Adrenal gland (tissue), 12 donors: ENCODE results near the gene ANK3. TPM values are rescaled to one million over a fixed set of nuclear protein-coding genes. Genes with fewer than 3 reads are reported as not detected.

ENCODE experiments used
- DNase-seq, 7 donors: peaks; one replicate each; pipeline ENCODE4 v3.0.0-alpha.2; 2019 to 2020
- H3K27ac ChIP-seq, 5 donors: fragments of 200-600 bp; sonication (generic) in 4 of 5; 1 replicate in 3 of 5; 2 replicates in 2 of 5; pipeline versions ENCODE4 v1.5.1 to v1.8.0; 2016 to 2020; ENCODE audit warnings: mild to moderate bottlenecking in 1 of 5
- H3K27me3 ChIP-seq: fragments of 200-600 bp; 2 replicates; pipeline ENCODE4 v1.8.0; 2021
- H3K36me3 ChIP-seq, 2 donors: fragments of 200-600 bp; replicated peaks in 1 of 2; 1 replicate in 1 of 2; 2 replicates in 1 of 2; pipeline versions ENCODE4 v1.5.1 to v1.8.0; 2018 to 2022
- H3K4me1 ChIP-seq, 2 donors: fragments of 200-600 bp; replicated peaks in 1 of 2; 1 replicate in 1 of 2; 2 replicates in 1 of 2; pipeline versions ENCODE4 v1.5.1 to v1.8.0; 2018 to 2021
- H3K4me3 ChIP-seq, 4 donors: fragments of 200-600 bp; sonication (generic) in 3 of 4; one replicate each; pipeline ENCODE4 v1.5.1; 2016 to 2018
- H3K9me3 ChIP-seq, 3 donors: fragments of 200-600 bp; sonication (generic) in 1 of 3; replicated peaks in 1 of 3; 1 replicate in 2 of 3; 2 replicates in 1 of 3; pipeline versions ENCODE4 v1.5.1 to v1.8.0; 2016 to 2021
- POLR2A ChIP-seq, 2 donors: fragments of 450-650 bp; IDR thresholded peaks; one replicate each; pipeline ENCODE4 v1.6.1; 2017; ENCODE audit warnings: antibody characterized with exemption in 2 of 2, mild to moderate bottlenecking in 2 of 2, moderate library complexity in 1 of 2
- WGBS, 4 donors: extraction: QIAGEN DNeasy Blood & Tissue Kit in 2 of 4; methylation state at CpG; one replicate each; pipeline versions ENCODE4 v1.1.5 to v1.1.7; 2013 to 2017; 5-methylcytosine and 5-hydroxymethylcytosine counted together
- intact Hi-C, 2 donors: fragments of 100-400 bp; cut with DNase I; formaldehyde crosslinking; loops; one replicate each; pipeline versions ENCODE4 v1.14.1 to v1.15.0; 2022 to 2023
- polyA plus RNA-seq, 3 donors: library from polyadenylated mRNA; stranded (reverse); fragments of 200-250 nt in 2 of 3; fragments of 350-450 nt in 1 of 3; fragmentation: Illumina TruSeq in 1 of 3; extraction: RNeasy Lipid Tissue Mini Kit (QIAGEN cat#74804) in 1 of 3; gene quantifications; one replicate each; pipeline ENCODE4 v1.2.3, GENCODE V29; 2013 to 2014
- total RNA-seq, 9 donors: library from RNA; depleted of rRNA in 4 of 9; stranded (reverse); fragments of >200 nt in 4 of 9; fragments of 120-200 nt in 1 of 9; fragmentation: NEBNext Ultra II Directional in 1 of 9; extraction: Animal tissue kit (Norgen Biotek cat#: 25700) in 1 of 9; gene quantifications; one replicate each; pipeline versions ENCODE4 v1.1.0 to v1.2.4, GENCODE V29; 2013 to 2023
- TF ChIP-seq, protein P1 (sequence below), 6 experiments: fragments of 450-650 bp in 4 of 6; fragments of 200-600 bp in 2 of 6; sonication (generic) in 1 of 6; IDR thresholded peaks; 1 replicate in 5 of 6; 2 replicates in 1 of 6; pipeline versions ENCODE4 v1.5.1 to v1.8.0; 2016 to 2021; ENCODE audit warnings: antibody characterized with exemption in 6 of 6, mild to moderate bottlenecking in 2 of 6, moderate library complexity in 1 of 6
- donor health status: healthy with polysubstance abuse.
- donor health status: Bipolar disorder and iron deficiency.
- donor health status: DM: yes; HTN: yes; CAD: no.
- donor health status: DM: no; HTN: no; CAD: no.
- donor health status: DM: no; HTN: no; CAD: no.
- donor health status: DM: yes; HTN: yes; CAD: no.

Gene ANK3
- total and polyA plus RNA-seq, 12 donors: 2.6 to 48.1 (median 15.2) TPM

DNA sequence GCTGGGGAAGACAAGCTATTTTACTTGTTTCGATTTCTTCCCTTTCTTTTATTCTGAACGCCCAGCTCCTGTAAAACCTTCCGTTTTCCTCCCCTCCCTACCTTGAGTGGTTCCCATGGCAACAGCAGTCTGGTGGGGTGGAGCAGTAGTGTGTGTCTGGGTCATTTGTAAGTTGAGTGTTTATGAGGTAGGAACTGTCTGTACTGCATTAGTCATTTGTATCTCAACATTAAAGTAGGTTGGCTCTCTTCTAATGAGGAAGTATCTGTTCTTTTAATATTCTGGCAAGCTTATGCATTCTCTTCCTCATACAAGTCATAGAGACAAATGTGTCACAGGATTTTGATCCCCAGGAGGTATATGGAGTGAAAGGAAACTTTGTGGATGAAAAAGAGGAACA, 398.0 kb downstream of the ANK3 start:
- no peaks in the 10 kb centered on the region for H3K27me3 ChIP-seq
- 18 to 40% (median 27%) methylated on average over 3 of the region's 3 CpGs for WGBS, 4 donors
- no peaks in the 10 kb centered on the region for H3K9me3 ChIP-seq
- no peak overlapping the region for H3K4me3 ChIP-seq
- no peaks in the 10 kb centered on the region for H3K36me3 ChIP-seq
- no peak overlapping the region for H3K27ac ChIP-seq
- no peak for TF ChIP-seq POLR2A (IDR thresholded peaks at IDR 0.05)
- TF ChIP-seq, protein P1, sequence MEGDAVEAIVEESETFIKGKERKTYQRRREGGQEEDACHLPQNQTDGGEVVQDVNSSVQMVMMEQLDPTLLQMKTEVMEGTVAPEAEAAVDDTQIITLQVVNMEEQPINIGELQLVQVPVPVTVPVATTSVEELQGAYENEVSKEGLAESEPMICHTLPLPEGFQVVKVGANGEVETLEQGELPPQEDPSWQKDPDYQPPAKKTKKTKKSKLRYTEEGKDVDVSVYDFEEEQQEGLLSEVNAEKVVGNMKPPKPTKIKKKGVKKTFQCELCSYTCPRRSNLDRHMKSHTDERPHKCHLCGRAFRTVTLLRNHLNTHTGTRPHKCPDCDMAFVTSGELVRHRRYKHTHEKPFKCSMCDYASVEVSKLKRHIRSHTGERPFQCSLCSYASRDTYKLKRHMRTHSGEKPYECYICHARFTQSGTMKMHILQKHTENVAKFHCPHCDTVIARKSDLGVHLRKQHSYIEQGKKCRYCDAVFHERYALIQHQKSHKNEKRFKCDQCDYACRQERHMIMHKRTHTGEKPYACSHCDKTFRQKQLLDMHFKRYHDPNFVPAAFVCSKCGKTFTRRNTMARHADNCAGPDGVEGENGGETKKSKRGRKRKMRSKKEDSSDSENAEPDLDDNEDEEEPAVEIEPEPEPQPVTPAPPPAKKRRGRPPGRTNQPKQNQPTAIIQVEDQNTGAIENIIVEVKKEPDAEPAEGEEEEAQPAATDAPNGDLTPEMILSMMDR (IDR thresholded peaks at IDR 0.05): no peak
- peak in 5 of 7 donors; percentile 13 to 57 (median 19) for DNase-seq
- no peaks in the 10 kb centered on the region for H3K4me1 ChIP-seq
- intact Hi-C loops: no loop called here

- no peak overlapping the region for H3K4me3 ChIP-seq
- intact Hi-C loops: no loop called here
- no peak overlapping the region for H3K27ac ChIP-seq
- no peaks in the 10 kb centered on the region for H3K9me3 ChIP-seq
- H3K4me1 ChIP-seq: no peaks in the 10 kb centered on the region
- H3K36me3 ChIP-seq: no peaks in the 10 kb centered on the region
- DNase-seq: no peak
- no peaks in the 10 kb centered on the region for H3K27me3 ChIP-seq
- TF ChIP-seq, protein P1 (IDR thresholded peaks at IDR 0.05): no peak
- TF ChIP-seq POLR2A (IDR thresholded peaks at IDR 0.05): no peak
Measured at GRCh38 chr10:59991117-59991516, 398.6 kb downstream of the ANK3 start.

GRCh38 chr10:59985639-59986038, 404.0 kb downstream of the ANK3 start:
- H3K9me3 ChIP-seq: no peaks in the 10 kb centered on the region
- intact Hi-C loops: no loop called here
- no peak for TF ChIP-seq POLR2A (IDR thresholded peaks at IDR 0.05)
- TF ChIP-seq, protein P1 (IDR thresholded peaks at IDR 0.05): no peak
- H3K27ac ChIP-seq: no peak overlapping the region
- no peak for DNase-seq
- no peak overlapping the region for H3K4me3 ChIP-seq
- H3K36me3 ChIP-seq: no peaks in the 10 kb centered on the region
- H3K27me3 ChIP-seq: no peaks in the 10 kb centered on the region
- H3K4me1 ChIP-seq: no peaks in the 10 kb centered on the region

DNA sequence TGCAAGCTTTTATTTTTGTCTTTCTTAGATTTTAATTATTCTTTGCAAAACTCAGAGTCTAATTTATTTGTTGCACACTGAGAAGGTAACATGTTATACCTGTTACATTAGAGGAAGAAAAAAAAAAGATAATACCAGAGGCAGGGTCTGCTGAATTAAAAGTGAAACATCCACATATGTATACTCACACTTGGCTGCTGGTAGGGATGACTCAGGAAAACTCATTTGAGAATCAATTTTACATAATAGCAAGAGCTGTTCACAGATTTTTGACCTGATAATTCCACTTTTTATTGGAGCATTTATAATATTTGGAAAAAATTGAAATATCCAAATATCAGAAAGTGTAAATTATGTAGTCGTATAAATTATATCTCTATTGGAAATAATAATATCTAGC, 405.3 kb downstream of the ANK3 start:
- H3K36me3 ChIP-seq: no peaks in the 10 kb centered on the region
- intact Hi-C loops: no loop called here
- no peak overlapping the region for H3K27ac ChIP-seq
- 90 to 94% (median 93%) methylated on average over 1 of the region's 1 CpG for WGBS, 4 donors
- H3K4me1 ChIP-seq: no peaks in the 10 kb centered on the region
- no peak for DNase-seq
- TF ChIP-seq, protein P1 (IDR thresholded peaks at IDR 0.05): no peak
- no peak for TF ChIP-seq POLR2A (IDR thresholded peaks at IDR 0.05)
- H3K27me3 ChIP-seq: no peaks in the 10 kb centered on the region
- H3K4me3 ChIP-seq: no peak overlapping the region
- H3K9me3 ChIP-seq: no peaks in the 10 kb centered on the region
